K562 (cell line): ENCODE data around the gene INPP4B. TPM values are rescaled to one million over a fixed set of nuclear protein-coding genes. Genes with fewer than 3 reads are reported as not detected.

ENCODE experiments used
- ATAC-seq: fragments of 200-7000 bp; cut with Tn5 transposase; 3 replicates; pipeline ENCODE4 v1.9.1; 2020; ENCODE audit warnings: moderate library complexity
- BruUV-seq: library from RNA; stranded (reverse); fragments of 400-500 nt; replicated peaks from 2 replicates; lab custom pipeline; 2021; lab: Mats Ljungman, UMichigan
- CTCF ChIA-PET: fragments of 300-600 bp; formaldehyde crosslinking; extraction: SDS; loops from one replicate; lab custom pipeline; 2021; ENCODE audit warnings: low intra/inter-chr PET ratio; lab: Yijun Ruan, JAX
- POLR2A ChIA-PET: fragments of 300-600, 350-650 bp; sonication (Branson Sonifier 250); formaldehyde crosslinking; extraction: SDS; loops from one replicate; lab custom pipeline; 2021; ENCODE audit warnings: antibody characterized with exemption, inconsistent platforms; lab: Yijun Ruan, JAX
- DNase-seq, 4 experiments: peaks; one replicate each; pipeline versions ENCODE4 v3.0.0 to v3.0.0-alpha.2; 2011 to 2018; ENCODE audit warnings: low spot score in 3 of 4, mixed read lengths in 3 of 4; ENCODE audit errors: extremely low read depth in 1 of 4
- FAIRE-seq: peaks from 2 replicates; lab custom pipeline; 2011; peaks lifted over from hg19 to GRCh38; lab: Jason Lieb, UNC
- H2AFZ ChIP-seq: 2 replicates; pipeline ENCODE4 v1.6.0; 2011; ENCODE audit warnings: low read depth, low read length, control low read depth, inconsistent platforms
- H3K27ac ChIP-seq: fragments of 200-600 bp; 3 replicates; pipeline ENCODE4 v1.8.0; 2011; ENCODE audit warnings: low read depth, mild to moderate bottlenecking, control low read depth, inconsistent platforms, low read length, moderate library complexity, mixed read lengths; ENCODE audit errors: extremely low read depth
- H3K27me3 ChIP-seq, 2 experiments: fragments of 300-600 bp in 1 of 2; 2 replicates in 1 of 2; 3 replicates in 1 of 2; pipeline versions ENCODE4 v1.6.0 to v1.8.0; 2011; ENCODE audit warnings: inconsistent platforms in 2 of 2, low read length in 2 of 2, mild to moderate bottlenecking in 1 of 2, mixed read lengths in 1 of 2, moderate library complexity in 1 of 2; ENCODE audit not compliant: control insufficient read depth in 2 of 2, insufficient read depth in 2 of 2
- H3K36me3 ChIP-seq: fragments of 300-600 bp; 3 replicates; pipeline ENCODE4 v1.8.0; 2011; ENCODE audit warnings: mild to moderate bottlenecking, low read length, inconsistent platforms; ENCODE audit not compliant: control insufficient read depth, insufficient read depth
- H3K4me1 ChIP-seq, 2 experiments: fragments of 200-600 bp in 1 of 2; replicated peaks in 1 of 2; 2 replicates in 1 of 2; 3 replicates in 1 of 2; pipeline versions ENCODE4 v1.5.1 to v1.8.0; 2011; ENCODE audit warnings: inconsistent platforms in 2 of 2, low read length in 2 of 2, mild to moderate bottlenecking in 1 of 2, mixed read lengths in 1 of 2, moderate library complexity in 1 of 2; ENCODE audit not compliant: control insufficient read depth in 2 of 2, insufficient read depth in 2 of 2
- H3K4me2 ChIP-seq: 2 replicates; pipeline ENCODE4 v1.6.1; 2011; ENCODE audit warnings: low read length, control low read depth, inconsistent platforms, mixed read lengths; ENCODE audit not compliant: insufficient read depth
- H3K4me3 ChIP-seq: fragments of 200-600 bp; sonication (generic), shearing (Covaris generic); 2 replicates; pipeline ENCODE4 v1.5.1; 2016; ENCODE audit warnings: control low read depth, inconsistent platforms
- H3K79me2 ChIP-seq: fragments of 200-600 bp; 3 replicates; pipeline ENCODE4 v1.8.0; 2011; ENCODE audit warnings: low read length, inconsistent platforms; ENCODE audit not compliant: control insufficient read depth, insufficient read depth
- H3K9ac ChIP-seq, 2 experiments: 2 replicates each; pipeline versions ENCODE4 v1.6.0 to v1.6.1; 2011; ENCODE audit warnings: low read depth in 2 of 2, low read length in 2 of 2, control low read depth in 1 of 2, inconsistent platforms in 1 of 2, mild to moderate bottlenecking in 1 of 2, mixed read lengths in 1 of 2; ENCODE audit not compliant: insufficient read depth in 1 of 2
- H3K9me1 ChIP-seq: one replicate; pipeline ENCODE4 v1.6.0; 2011; ENCODE audit warnings: inconsistent platforms, mild to moderate bottlenecking, low read length, moderate library complexity; ENCODE audit not compliant: control insufficient read depth, insufficient read depth
- H3K9me3 ChIP-seq: replicated peaks from 2 replicates; pipeline ENCODE4 v1.5.1; 2011; ENCODE audit warnings: low read depth, low read length, inconsistent platforms; ENCODE audit not compliant: control insufficient read depth, insufficient read depth
- H4K20me1 ChIP-seq: replicated peaks from 2 replicates; pipeline ENCODE4 v1.6.1; 2011; ENCODE audit warnings: low read length, inconsistent platforms, mixed read lengths; ENCODE audit not compliant: control insufficient read depth, insufficient read depth
- ATF1 ChIP-seq, 2 experiments: fragments of 450-650 bp in 1 of 2; IDR thresholded peaks; 2 replicates each; pipeline ENCODE4 v1.6.1; 2016; ENCODE audit warnings: missing compliant biosample characterization in 1 of 2, missing genetic modification characterization in 1 of 2
- BHLHE40 ChIP-seq: IDR thresholded peaks from 2 replicates; pipeline ENCODE4 v1.6.1; 2011; ENCODE audit warnings: low read length, improper control_type of control experiment
- CUX1 ChIP-seq: fragments of 200-800 bp; sonication (Bioruptor generic); IDR thresholded peaks from 2 replicates; pipeline ENCODE4 v1.6.1; 2016; ENCODE audit warnings: missing genetic modification characterization, missing compliant biosample characterization
- GTF2B ChIP-seq: IDR thresholded peaks from 2 replicates; pipeline ENCODE4 v1.6.1; 2011; ENCODE audit not compliant: insufficient read length; ENCODE audit errors: extremely low read depth
- HMGXB4 ChIP-seq: sonication (generic); formaldehyde crosslinking; IDR thresholded peaks from 2 replicates; pipeline ENCODE4 v1.8.1; 2023; ENCODE audit warnings: mild to moderate bottlenecking, missing genetic modification reagents
- NR2F6 ChIP-seq: fragments of 450-650 bp; formaldehyde crosslinking; IDR thresholded peaks from 2 replicates; pipeline ENCODE4 v1.4.0; 2020; ENCODE audit warnings: mild to moderate bottlenecking
- RAD21 ChIP-seq, 2 experiments: fragments of 250-450 bp in 1 of 2; fragments of 450-650 bp in 1 of 2; sonication (Bioruptor Pico) in 1 of 2; formaldehyde crosslinking in 1 of 2; IDR thresholded peaks in 1 of 2; conservative IDR thresholded peaks in 1 of 2; 2 replicates each; pipeline versions ENCODE4 v1.4.0 to v1.8.0; 2020 to 2022; ENCODE audit warnings: mild to moderate bottlenecking in 2 of 2, moderate library complexity in 1 of 2
- RNF219 ChIP-seq: fragments of 250-450 bp; sonication (Bioruptor Pico); IDR thresholded peaks from 2 replicates; pipeline ENCODE4 v1.5.0; 2022; ENCODE audit warnings: mild to moderate bottlenecking
- ZBTB34 ChIP-seq: fragments of 250-450 bp; sonication (Bioruptor Pico); IDR thresholded peaks from 2 replicates; pipeline ENCODE4 v1.8.0; 2021; ENCODE audit warnings: mild to moderate bottlenecking, moderate library complexity
- ZNF165 ChIP-seq: fragments of 250-450 bp; sonication (Bioruptor Pico); IDR thresholded peaks from 2 replicates; pipeline ENCODE4 v1.4.0; 2020; ENCODE audit warnings: borderline replicate concordance
- WGBS: fragments of 100-300 bp; shearing (Covaris generic); methylation state at CpG from one replicate; pipeline ENCODE4 v1.1.6; 2016; ENCODE audit warnings: low coverage, mixed read lengths; ENCODE audit not compliant: insufficient coverage; ENCODE audit errors: missing lambda C conversion rate; 5-methylcytosine and 5-hydroxymethylcytosine counted together
- in situ Hi-C: fragments of 300-500 bp; cut with MboI; formaldehyde crosslinking; loops from 4 replicates; pipeline ENCODE4 v1.15.0; 2018; ENCODE audit warnings: inconsistent platforms, mixed read lengths
- intact Hi-C: fragments of 100-400 bp; cut with micrococcal nuclease; formaldehyde crosslinking; loops from 2 replicates; pipeline ENCODE4 v1.14.2; 2022
- polyA plus RNA-seq, 8 experiments: library from polyadenylated mRNA; depleted of rRNA in 4 of 8; stranded (reverse) in 5 of 8; unstranded in 3 of 8; fragments of >200 nt; fragmentation: Nextera tagmentation in 2 of 8; fragmentation: Illumina TruSeq in 1 of 8; extraction: Ambion mirVana in 2 of 8; extraction: Trizol in 1 of 8; gene quantifications; 2 replicates each; pipeline versions ENCODE4 v1.2.1 to v1.2.3, GENCODE V29; 2011 to 2014; ENCODE audit warnings: inconsistent platforms in 1 of 8, missing spikeins in 1 of 8
- total RNA-seq, 7 experiments: library from RNA; depleted of rRNA in 6 of 7; stranded (reverse); fragments of >200 nt in 6 of 7; fragmentation: Illumina TruSeq in 2 of 7; extraction: Trizol in 2 of 7; gene quantifications; 2 replicates each; pipeline versions ENCODE4 v1.2.1 to v1.2.3, GENCODE V29; 2011 to 2021; ENCODE audit warnings: low replicate concordance in 1 of 7

Gene INPP4B
- total and polyA plus RNA-seq, 9 of the 15 experiments (the other 6 are each of a cell fraction or from before 2014, with no cell fraction given), result 0.04 to 0.11 TPM; not detected in 7

- H3K9ac ChIP-seq, result no peak overlapping the region
- H2AFZ ChIP-seq, result no peak overlapping the region
- H3K4me2 ChIP-seq, result no peak overlapping the region
- H3K4me3 ChIP-seq, result no peak overlapping the region
- DNase-seq (no peak), ATAC-seq (no peak), FAIRE-seq (no peak)
- ChIA-PET CTCF (no interaction called here), POLR2A (no interaction called here)
- no peaks in the 10 kb centered on the region for H3K36me3 ChIP-seq
- H3K4me1 ChIP-seq, result no peaks in the 10 kb centered on the region
- BruUV-seq, result no TSS peak
- intact Hi-C loops (no loop called here), in situ Hi-C loops (no loop called here)
- H3K79me2 ChIP-seq, result no peaks in the 10 kb centered on the region
- H3K9me3 ChIP-seq, result peaks cover 4% of the 10 kb centered on the region; the same call in 1 of the 2 replicates
- H3K9me1 ChIP-seq, result no peaks in the 10 kb centered on the region
- H3K27me3 ChIP-seq, result no peaks in the 10 kb centered on the region
- 0% methylated on average over 3 of the region's 3 CpGs for WGBS
- no peaks in the 10 kb centered on the region for H4K20me1 ChIP-seq
- no peak overlapping the region for H3K27ac ChIP-seq
- TF ChIP-seq RAD21 (CRISPR knock-in tag; conservative IDR thresholded peaks at IDR 0.05 in 1 of 2, IDR thresholded peaks at IDR 0.05 in 1 of 2), result no peak
- TF ChIP-seq CUX1 (CRISPR knock-in tag), result no peak
- TF ChIP-seq GTF2B, result no peak
- TF ChIP-seq ZBTB34, result no peak
- no peak for TF ChIP-seq ZNF165 (CRISPR knock-in tag)
- no peak for TF ChIP-seq ATF1 (CRISPR knock-in tag; IDR thresholded peaks at IDR 0.05)
- TF ChIP-seq ATF1 (tag; IDR thresholded peaks at IDR 0.05), result no peak
- no peak for TF ChIP-seq RNF219
- no peak for TF ChIP-seq NR2F6 (CRISPR knock-in tag)
- TF ChIP-seq BHLHE40, result no peak
- TF ChIP-seq HMGXB4 (CRISPR knock-in tag), result no peak
Measured at GRCh38 chr4:142596595-142596994, 249.5 kb downstream of the INPP4B start.
